Activated T-cell treated with anti-CD3 and anti-CD28 coated beads, Interleukin-2, amount 50 U/mL, for 48 hours (primary cell): ENCODE results near the gene BCL11B.

Experiments
- DNase-seq, 2 experiments: peaks; one replicate each; pipeline ENCODE4 v3.0.0-alpha.2; 2020

The BCL11B gene

DNA sequence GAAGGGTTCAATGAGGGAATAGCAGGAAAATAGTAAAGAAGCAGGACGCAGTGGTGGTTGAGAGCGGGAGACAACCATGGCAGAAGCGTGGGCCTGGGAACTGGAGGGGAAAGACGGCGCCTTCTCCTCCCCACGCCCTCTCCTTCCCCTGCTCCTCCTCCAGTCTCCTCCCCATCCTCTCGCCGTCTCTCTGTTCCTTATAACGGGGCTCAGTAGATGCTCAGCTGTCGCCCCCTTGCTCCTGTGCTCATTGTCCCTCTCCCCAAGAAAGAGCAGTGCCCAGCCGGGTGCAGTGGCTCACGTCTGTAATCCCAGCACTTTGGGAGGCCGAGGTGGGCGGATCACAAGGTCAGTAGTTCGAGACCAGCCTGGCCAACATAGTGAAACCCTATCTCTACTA is 142.0 kb downstream of the BCL11B start:
- DNase-seq = peak in 1 of 2 experiments; percentile 6

DNA sequence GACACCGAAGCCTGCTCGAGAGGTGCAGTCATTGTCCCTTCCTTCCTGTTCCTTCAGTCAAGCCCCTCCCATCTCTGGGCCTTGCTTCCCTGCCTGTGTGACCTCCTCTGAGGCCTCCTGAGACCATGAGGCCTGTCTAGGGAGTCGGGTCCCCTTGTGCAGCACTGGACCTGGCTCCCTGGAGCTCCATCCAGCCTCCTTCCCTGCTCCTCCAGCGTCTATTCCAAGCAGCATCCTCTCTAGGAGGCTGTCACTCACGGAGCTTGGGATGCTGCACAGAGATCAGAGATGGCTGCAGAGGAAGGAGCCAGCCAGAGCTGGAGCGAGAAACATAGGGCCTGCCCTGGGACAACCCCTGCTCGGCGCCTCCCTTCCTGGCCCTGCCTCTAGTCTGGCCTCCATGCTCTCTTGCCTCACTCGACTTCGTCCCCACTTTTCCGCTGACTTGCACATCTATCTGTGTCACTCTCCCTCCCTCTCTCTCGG is 142.7 kb downstream of the BCL11B start:
- DNase-seq = peak; percentile 15 to 16

DNA sequence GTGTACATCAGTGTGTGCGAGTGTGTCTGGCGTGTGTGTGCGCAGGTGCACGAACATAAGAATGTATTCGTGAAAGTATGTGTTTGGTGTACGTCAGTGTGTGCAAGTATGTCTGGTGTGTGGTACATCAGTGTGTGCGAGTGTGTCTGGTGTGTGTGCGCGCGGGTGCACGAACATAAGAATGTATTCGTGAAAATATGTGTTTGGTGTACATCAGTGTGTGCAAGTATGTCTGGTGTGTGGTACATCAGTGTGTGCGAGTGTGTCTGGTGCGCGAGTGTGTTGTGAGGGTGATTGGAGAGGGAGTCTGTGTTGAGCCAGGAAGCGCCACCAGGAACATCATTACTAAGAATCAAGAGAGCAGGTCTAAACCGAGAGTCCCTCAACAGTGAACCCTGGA is 143.8 kb downstream of the BCL11B start:
- DNase-seq = peak; percentile 7 to 8

DNA sequence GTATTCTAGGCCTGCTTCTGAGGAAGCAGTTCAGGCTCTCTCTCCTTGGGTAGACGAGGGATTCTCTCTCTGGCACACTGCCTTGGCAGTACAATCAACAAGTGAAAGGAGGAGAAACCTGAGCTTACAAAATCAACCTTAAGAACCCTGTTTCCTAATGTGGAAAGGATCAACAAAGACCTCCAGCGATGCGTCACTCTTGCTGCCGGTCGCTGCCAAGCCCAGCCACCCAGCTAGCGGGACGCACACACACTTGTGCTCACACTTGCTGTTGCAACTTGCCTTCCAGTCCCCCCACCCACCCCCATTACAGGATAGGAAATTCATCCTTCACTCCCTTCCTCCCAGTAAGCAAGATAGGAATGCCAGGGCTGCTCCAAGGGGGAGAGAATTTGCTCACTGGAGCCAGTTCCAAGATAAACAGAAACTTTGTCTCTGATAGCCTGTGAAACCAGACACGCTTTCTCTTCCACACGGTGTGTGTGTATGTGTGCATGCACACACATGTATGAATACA is 144.3 kb downstream of the BCL11B start:
- peak in 1 of 2 experiments; percentile 6 for DNase-seq

DNA sequence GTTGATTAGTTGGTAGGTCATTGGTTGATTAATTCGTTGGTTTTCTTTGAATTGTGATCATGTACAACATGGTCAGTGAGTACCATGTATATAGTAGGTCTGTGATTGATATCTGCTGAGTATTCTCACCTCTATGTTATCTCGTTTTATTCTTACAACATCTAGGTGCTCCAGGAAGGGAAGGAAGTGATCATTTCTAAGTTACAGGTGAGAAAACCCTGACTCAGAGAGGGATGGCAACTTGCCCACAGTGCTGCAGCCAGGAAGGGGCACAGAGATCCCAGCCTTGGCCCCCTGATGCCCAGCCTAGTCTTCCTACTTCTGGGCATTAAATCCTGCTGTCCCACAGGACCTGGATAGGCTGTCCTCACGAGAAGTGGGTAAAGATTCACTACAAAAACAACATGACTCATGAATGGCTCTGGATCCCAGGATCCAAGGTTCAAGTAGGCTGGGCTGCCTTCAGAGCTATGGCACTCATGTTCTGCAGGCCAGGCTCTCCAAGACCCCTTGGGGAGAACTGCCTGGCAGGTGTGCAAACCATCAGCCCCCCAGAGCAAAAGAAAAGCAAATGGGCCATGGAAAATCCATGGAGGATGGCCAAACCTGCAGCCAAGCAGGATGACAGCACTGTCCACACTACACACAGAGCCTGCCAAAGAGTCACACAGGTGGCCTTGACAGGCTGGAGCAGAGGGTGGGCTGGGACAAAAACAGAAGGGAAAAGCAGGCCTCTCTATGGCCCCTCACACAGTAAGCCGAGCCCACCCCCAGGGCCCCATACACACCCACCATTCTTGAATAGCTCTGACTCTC is 146.2 kb downstream of the BCL11B start:
- DNase-seq = peak in 1 of 2 experiments; percentile 7

DNA sequence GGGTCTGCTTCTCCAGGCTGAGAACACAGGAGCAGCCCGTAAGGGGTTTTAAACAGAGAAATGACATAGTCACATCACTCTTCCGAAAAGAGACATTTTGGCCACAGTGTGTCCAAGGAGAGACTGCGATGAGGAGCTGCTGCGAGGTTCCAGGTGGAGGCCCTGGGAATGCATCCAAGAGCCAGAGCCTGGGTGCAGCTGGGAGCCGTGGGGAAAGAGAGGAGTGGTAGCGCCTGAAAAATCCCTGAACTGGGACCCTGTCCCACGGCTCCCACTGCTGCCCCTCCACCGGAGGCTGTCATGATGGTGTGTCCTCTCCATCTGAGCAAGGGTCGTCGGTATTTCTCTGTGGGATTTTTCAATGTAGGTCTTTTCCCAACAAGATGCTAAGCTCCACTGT is 146.9 kb downstream of the BCL11B start:
- no peak for DNase-seq

DNA sequence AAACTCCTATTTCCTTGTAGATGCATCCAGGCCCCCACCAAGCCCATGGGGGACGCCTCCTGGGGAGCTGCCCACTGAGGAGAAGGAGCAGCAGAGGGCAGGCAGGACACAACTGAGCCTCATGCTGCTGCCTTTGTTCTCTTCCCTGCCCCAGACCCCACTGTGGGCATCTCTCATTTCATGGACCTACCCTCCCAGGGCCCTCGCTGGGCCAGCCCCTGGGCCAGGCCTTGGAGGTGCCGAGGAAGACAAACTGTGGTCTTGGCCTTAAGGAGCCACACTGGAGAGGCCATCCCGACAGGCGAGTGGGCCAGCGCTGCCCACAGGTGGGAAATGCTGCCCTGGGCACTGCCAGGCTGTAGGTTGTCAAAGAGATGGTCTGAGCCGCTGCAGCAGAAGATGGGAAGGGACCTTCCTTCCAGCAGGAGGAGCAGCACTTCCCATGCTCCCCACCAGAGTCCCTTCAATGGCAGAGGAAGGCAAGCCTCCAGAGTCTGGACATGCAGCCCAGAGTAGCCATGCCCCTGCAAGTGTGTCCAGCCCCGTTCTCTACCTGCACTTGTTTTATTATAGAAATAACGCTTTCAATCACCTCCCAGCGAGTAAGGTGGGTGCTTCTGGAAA is 147.4 kb downstream of the BCL11B start:
- DNase-seq = peak in 1 of 2 experiments; percentile 10

DNA sequence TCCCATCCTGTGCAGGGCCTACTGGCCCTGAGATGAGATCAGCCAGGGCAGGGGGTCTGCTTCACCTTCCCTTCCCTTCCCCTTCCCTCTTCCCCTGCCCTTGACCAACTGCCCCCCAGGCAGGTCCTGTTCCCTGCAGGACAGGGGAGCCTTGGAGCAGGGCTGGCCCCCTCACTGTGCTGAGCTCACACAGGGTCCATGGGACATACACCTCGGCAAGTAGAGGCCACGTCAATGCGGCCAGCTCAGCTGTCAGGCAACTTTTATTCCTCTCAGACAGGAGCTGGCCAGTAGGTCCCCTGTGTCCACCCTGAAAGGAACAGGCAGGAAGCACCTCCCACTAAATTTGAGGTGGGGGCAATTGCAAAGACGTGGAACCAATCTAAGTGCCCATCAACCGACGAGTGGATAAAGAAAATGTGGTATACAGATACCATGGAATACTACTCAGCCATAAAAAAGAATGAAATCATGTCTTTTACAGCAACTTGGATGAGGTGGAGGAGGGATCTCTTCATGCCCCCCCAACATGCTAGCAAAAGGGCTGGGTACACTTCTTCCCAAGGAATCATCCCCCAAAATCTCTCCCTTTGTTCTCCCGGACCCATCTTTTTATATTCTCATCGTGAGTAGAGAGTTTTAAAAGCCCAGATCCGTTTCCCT is 148.7 kb downstream of the BCL11B start:
- DNase-seq = peak in 1 of 2 experiments; percentile 6

DNA sequence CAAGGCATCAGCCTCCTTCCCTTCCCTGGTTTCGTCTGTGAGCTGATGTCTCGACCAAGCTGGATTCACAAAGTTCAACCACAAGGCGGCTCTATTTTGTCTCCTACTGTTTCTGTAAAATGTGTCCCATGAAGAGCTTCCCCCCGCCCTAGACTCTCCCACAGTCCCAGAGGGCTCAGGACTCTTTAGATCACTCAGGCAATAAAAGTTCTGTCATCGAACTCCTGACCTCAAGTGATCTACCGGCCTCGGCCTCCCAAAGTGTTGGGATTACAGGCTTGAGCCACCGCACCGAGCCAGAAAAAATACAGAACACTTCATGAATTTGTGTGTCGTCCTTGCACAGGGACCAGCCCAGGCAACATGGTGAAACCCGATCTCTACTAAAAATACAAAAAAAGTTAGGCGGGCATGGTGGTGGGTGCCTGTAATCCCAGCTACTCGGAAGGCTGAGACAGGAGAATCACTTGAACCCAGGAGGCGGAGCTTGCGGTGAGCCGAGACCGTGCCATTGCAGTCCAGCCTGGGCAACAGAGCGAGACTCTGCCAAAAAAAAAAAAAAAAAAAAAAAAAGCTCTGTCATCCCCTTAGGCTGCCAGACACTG is 149.4 kb downstream of the BCL11B start:
- peak in 1 of 2 experiments; percentile 4 for DNase-seq

DNA sequence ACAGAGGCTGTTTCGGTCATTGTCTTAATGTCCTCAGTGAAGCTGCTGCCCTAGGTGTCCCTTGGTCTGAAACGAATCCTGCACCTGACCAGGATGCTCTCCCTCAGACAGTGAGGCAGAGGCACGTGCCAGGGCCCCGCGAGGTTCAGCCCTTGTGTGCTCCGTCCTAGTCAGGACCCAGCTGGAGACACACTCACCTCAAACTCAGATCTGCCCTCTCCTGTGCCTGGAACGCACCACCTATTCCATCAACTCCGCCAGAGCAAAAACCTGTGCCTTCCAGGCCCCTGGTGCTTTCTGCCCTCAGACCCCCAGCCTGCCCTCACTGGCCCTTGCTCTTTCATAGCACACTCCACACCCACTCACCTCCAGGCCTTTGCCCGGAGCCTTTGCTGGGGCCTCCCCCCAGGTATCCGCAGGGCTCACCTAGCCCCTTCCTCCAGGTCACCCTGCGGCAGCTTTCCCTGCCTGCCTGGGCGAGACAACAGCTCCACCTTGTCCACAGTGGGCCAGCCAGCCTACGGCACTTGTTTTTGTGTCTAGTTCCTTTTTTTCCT is 150.6 kb downstream of the BCL11B start:
- peak in 1 of 2 experiments; percentile 7 for DNase-seq

DNA sequence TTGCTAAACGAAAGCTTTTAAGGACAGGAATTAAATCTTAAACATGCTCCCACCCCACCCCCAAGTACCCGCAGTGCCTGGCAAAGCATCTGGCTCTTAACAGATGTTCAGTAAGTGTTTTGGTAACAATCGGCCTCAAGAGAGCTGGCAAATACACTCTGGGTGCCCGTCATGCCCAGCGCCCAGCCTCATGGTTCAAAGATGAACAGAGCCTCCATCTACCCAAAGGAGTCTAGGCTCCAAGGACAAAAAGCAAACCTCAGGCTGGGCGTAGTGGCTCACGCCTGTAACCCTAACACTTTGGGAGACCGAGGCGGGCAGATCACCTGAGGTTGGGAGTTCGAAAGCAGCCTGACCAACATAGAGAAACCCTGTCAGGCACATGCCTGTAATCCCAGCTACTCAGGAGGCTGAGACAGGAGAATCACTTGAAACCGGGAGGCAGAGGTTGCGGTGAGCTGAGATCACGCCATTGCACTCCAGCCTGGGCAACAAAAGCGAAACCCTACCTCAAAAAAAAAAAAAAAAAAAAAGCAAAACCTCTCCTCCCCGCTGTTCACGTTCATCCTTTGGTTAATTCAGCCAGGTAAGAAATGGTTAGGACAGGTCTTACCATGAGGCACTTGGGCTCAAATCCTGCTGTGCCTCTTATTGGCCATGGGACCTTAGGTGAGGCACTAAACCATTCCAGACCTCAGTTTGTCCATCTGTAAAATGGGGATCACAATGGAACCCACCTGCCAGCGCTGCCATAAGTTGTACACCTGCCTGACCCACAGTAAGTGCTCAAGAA is 151.3 kb downstream of the BCL11B start:
- DNase-seq = peak in 1 of 2 experiments; percentile 5

DNA sequence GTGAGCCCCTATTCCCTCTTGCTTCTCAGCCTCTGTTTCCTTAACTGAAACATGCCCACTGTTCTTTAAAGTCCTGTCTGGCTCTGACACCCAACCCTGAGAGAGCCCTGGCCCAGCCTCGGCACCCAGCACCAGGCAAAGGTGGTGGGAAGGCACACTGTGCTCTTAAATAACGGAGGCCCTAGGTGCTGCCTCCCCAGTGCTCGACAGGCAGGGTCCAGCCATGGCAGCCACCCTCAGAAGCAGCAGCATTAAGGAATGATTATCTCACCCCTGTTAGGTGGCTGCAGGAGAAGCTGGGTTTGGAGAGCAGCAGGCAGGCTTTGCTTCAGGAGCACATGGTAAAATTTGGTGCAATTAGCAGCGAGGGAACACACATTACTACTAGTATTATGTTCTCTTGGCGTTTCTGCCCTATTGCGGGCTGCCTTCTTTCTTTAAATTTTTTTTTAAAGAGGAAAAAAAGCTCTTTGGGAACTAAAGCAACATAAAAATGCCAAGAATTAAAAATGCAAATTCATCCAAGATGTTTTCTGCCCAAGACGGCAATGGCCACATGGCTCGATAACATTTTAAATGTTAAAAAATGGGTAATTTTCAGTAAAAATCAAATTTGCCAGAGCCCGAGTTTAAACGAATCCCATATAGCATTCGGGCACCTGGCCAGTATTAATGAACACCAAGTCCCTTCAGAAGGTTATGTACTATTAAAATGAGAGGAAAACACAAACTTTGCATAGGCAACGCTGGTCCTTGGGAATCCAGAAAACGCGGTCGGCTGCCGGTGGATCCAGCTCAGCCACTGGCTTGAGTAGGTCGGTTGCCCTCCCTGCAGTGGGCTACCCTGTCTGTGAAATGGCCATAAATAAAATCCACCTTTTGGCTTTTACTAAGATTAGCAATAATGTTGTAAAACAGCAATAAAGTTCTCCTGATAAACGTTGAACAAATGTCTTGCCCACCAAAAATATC is 152.2 kb downstream of the BCL11B start:
- peak in 1 of 2 experiments; percentile 1 for DNase-seq
